Measurements from ENCODE around the gene XDH.

XDH gene

DNA sequence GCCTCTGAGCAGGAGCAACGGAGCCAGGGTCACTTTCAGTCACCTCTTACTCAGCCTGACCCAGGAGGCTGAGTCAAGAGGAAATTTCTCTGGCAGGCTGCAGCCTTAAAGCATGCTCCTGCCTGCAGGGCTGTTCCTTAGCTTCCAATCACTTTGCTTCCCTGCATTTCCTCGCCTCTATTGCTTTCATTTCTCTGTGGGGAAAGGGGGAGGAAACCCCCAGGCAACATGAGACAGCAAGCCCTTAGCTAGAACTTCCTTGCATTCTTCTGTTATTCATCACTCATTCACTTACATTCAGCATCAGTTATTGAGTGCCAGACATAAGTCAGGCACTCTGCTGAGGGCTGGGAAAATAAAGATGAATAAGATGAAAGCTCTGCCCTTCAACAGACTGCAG lies 13.0 kb downstream of the XDH start:
- no peak for DNase-seq

DNA sequence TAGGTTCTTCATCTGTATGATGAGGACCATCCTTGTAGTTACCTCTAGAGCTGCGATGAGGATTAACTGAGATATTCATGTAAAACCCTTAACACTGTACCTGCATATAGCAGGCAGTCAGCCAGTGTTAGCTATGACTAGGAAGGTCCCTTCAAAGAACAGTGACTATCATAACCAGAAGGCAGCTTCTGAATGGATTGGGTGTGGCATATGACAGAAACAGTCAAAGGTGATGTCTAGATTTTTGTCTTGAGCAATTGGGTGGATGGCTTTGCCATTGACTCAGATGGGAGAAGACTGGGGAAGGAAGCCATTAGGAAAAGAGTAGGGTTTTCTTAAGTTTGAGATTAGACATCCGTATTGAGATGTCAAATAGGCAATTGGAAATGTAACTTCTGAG lies 15.7 kb downstream of the XDH start:
- DNase-seq: no peak

DNA sequence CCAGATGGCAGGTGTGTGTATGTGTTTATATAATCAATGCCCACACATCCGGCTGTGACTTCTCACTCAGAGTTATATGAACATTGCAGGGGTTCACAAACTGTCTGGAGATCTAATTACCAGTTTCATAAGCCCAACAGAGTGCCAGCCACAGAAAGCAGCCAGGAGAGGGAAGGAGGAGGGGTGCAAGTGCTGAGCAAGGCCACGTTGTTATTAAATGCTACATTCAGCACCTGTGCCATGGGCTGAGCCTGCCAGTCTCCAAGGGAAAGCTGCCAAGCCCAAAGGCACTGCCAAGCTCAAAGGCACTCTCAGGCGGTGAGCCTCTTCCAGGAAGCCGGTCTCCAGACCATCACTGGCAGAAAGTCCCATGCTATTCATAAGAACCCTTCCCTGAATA lies 17.4 kb downstream of the XDH start:
- no peak for DNase-seq

DNA sequence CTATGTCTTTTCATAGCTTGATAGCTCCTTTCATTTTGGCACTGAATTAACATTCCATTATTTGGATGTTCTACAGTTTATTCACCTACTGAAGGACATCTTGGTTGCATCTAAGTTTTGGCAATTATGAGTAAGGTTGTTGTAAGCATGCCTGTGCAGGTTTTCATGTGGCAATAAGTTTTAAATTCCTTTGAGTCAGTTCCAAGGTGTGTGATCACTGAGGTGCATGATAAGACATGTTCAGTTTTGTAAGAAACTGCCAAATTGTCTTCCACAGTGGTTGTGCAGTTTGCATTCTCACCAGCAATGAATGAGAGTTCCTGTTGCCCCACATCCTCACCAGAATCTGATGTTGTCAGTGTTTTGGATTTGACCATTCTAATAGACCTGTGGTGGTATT lies 24.2 kb downstream of the XDH start:
- DNase-seq: no peak

DNA sequence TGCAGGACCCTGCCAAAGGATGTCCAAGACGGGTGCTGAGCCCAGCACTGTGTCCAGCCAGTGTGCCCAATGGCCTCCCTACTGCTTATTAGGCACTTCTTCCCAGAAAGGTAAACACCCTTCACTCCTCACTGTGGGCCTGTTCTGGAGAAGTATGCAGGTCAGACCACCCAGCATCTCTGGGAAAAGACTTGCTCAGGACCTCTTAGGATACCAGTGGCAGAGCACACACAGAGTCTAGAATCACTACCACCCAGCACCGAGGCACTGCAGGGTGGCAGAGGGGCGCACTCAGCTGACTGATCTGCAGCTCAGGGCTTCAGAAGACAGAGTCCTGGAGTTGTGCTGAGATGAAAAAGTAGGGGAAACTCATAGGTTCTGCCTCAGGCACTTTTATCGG lies 25.8 kb downstream of the XDH start:
- no peak for DNase-seq

DNA sequence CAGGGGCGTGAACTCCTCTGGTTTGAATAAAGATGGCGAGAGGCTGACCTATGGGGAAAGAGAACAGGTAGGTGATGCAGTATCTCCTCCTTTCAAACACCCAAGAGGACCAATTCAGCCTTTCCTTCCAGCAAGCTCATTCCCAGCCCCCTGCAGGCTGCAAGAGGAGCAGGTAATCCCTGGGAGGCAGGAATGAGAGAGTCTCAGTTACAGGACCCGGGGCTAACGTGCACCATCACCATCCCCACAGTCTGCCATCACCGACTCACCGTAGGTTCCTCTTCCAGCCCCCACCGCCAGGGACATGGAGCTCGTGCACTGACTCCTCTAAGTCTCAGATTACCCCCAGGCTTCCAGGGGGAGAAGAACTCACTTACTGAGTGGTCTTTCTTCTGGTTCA lies 26.7 kb downstream of the XDH start:
- DNase-seq: no peak

DNA sequence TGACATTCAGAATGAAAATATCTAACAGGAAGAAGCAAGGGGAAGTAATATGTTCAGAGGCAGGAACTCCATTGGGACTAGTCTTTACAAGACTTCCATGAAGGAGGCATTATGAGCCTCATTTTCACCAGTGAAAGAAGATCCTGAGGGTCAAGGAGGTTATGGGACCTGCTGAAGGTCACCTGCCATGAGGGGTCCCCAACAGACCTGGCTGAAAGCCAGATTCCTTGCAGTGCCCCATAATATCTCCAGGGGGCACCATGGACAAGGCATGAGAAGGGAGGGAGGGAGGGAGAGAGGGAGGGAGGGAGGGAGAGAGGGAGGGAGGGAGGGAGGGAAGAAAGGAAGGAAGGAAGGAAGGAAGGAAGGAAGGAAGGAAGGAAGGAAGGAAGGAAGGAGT lies 27.9 kb downstream of the XDH start:
- no peak for DNase-seq

DNA sequence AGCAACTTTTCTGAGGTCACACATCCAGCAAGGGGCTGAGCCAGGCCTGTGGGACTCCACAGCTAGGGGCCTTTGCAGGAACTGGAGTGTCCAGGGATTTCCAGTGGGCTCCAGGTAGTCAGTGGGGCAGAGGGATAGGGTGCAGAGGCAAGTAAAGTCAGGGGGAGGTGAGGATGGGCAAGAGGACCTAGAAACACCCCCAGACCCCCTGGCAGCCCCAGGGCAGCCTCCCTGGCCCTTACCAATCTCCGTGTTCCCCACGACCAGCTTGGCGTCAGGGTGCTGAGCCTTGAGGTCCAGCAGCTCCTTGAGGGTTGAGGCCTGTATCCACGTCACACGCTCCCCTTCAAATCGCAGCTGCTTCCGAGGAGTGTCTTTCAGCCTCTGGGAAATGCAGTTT lies 28.4 kb downstream of the XDH start:
- DNase-seq: no peak

DNA sequence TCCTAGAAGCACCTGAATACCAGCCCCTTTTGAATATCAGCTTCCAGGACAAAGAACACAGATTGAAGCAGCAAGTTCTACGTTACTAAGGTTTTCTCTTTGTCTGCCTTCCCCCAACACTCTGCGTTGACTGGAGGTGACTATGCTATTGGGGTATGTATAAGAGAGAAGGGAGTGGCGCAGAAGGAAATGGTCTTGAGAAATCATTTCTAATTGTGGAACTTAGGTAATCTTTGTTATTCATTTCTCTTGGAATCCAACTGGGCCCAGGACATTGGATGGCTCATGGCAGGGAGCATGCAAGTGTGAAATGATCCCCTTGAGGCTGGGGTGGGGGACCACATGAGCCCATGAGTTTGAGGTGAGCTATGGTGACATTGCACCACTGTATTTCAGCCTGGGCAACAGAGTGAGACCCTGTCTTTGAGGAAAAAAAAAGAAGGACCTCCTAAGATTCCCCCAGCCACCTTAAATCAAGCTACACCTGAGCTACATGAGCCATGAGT lies 29.7 kb downstream of the XDH start:
- DNase-seq: no peak

DNA sequence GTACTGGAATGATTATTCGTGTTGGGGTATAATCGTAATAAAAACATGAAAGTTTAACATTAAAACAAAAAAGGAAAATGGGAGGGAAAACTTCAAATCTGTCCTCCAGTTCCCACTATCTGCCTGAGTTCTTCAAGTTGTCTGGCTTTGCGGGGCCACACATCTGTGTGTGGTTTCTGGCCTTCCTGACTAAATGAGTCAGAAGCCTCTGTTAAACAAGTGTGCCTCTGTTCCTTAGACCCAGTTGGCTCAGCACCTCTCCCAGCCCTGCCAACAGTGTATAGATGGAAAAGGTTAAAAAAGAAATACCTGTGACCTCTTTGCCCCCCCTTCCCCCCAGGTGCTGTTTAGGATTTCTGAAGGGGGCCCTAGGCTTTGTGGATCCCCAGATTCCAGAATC lies 30.2 kb downstream of the XDH start:
- peak; percentile 5 for DNase-seq

DNA sequence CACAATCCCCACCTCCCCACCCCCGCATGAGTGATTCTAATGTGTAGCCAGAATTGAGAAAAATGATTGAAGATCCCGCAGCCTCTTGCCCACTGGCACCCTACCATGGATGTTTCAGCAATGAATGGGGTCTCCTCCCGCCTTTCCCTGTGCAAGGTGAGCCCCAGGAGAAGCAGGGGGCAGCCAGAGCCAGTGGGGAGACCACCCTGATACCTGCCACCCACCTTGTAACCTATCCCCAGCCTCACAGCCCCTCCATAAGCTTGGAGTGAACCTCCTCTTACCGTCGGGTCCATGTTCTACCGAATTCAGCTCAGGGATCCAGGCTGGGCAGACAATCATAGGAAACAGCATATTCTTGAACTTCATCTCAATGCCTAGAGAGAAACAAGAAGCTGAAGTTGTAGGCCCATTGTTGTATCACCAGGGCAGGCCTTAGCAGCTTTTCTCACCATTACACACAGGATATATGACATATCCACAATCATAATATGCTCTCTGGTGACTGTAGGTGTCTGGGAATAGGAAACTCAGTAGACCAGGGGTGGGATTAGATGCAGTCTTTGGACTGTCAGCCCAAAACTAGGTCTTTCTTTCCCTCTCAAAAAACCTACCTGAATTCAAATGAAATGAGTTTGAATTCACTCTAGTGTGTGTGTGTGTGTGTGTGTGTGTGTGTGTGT lies 30.9 kb downstream of the XDH start:
- no peak for DNase-seq

DNA sequence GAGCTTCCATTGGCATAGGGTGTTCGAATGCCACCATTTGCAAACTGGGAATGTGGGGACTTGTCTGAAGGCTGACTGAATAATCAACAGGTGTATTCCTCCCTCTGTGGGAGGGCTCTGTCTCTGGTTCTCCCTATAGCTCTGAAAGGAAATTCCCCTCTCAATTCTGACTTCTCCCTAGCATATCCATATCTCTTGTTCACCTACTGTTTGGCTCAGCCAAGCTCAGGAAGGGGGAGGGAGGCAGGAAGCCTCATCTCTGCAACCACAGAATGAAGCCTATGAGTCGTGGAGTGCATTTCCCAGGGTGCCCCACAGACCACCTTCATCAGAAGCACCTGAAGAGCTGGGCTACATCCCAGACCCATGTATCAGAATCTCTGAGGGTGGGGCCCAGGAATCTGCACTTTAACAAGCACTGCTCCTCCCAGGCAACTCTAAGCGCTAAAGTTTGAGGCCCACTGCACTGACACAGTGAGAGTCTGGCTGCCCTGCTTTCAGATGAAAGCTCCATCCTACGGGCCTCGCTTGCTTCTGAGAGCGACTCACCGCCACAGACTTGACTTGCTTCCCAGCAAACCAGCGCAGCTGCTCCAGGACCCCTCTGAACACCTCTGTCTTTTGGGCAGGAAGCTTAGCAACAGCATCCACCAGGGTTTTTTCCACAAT lies 32.0 kb downstream of the XDH start:
- no peak for DNase-seq

DNA sequence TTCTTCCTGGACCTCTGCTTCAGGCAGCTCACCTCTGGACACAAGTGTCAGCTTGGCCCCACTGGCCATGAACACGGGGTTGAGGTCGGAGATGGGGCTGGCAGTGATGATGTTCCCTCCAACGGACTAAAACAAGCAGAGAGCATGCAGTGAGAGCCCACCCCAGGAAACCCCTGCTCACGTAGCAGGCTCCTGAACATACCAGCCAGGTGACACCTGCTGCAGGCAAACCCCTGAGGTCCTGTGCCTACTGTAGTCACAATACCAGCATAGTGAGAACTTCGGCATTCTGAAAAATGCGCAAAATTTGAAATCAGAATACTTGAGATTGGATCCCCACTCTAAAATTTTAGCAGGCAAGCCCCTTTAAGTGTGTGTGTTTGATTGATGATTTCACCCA lies 32.9 kb downstream of the XDH start:
- DNase-seq: no peak

DNA sequence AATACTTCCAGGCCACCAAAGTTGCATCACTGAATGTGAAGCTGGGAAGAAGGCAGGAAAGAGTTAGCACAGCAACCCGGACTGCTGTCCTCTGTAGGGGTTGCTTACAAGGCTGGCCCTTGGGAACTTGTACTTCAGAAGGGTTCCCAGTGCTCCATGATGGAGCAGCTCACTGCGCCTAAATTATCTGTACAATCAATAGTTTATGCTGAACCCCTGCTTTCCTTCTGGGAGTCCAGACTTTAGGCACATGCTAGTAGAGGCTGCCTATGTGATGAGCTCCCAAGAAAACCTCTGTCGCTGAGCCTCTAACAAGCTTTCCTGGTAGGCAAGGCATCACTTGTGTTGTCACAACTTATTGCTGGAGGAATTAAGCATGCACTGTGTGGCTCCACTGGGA lies 34.3 kb downstream of the XDH start:
- DNase-seq: no peak

DNA sequence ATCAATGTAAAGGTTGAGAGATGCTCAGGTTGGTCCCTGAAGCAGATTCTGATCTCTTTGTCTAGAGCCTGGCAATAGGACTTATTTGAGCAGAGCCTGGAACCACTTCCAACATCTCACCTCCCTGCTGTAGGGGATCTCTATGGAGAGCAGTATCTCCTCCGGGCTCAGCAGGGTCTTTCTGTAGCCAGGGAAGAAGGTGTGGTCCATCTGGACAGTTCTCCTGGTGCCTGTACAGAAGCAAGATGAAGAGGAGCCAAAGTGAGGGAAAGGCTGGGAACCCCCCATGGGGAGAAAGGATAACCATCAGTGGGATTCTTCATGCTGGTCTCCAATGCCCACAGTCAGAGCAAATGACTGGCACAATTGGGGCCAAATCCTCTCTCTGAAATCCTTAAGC lies 34.8 kb downstream of the XDH start:
- DNase-seq: no peak

DNA sequence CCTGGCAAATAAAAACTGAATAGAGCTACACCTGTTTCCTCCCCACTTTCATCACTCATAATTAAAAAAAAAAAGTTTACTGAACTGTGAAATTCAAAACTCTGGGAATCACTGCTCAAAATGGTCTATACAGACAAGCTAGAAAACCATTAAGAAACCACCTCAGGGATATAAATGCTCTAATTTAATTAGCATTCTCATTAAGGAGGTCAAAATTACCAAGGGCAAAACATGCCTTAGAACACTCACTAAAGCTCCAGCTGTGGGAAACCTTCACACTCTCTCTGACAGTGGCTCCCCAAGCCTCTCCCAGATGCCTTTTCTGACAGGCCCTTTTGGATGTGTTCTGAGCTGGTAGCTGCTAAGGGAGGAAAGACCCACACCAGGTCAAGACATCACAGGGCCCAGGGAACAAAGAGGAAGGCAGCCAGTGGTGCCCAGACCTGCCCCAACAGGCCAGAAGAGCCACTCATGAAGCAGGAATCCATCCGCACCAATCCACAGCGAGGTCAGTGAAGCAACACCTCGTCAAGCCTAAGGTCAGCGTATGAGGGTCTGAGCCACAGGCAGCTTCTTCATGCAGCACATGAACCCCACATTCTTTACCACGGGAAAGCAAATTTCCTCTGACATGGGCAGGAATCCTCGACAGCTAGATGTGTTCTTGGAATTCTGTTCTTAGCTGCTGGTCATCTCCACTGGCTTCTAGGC lies 35.6 kb downstream of the XDH start:
- no peak for DNase-seq

DNA sequence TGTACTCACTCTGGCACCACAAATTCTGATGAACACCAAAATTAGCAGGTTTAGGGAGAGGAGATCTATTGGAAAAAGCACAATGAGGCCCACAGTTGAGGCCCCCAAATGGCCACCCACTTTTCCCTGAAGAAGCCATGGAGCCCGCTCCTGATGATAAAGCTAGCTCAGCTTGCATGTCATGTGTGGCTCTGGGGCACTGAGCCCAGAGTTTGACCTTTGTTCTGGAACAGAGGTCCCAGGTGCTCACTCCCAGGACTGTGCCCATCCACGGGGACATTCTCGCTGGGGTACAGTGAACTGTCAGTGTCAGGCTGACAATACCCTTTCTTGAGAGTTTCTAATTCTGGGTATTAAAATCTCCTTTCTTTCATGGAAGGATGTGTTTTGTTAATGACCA lies 36.2 kb downstream of the XDH start:
- no peak for DNase-seq

DNA sequence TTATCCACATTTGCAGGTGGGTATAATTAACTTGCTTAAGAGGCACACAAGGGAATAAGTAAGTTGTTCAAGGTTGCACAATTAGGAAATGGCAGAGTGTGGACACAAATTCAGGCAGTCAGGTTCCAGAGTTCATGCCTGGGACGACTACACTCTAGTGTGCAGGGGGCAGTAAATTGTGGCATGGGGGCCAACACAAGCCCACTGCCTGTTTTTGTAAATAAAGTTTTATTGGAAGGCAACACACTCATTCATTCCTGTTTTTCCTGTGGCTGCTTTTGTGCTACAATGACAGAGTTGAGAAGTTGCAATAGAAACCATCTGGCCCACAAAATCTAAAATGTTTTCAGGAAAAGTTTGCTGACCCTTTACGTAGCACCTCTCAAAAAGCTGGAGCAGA lies 41.4 kb downstream of the XDH start:
- DNase-seq: no peak

DNA sequence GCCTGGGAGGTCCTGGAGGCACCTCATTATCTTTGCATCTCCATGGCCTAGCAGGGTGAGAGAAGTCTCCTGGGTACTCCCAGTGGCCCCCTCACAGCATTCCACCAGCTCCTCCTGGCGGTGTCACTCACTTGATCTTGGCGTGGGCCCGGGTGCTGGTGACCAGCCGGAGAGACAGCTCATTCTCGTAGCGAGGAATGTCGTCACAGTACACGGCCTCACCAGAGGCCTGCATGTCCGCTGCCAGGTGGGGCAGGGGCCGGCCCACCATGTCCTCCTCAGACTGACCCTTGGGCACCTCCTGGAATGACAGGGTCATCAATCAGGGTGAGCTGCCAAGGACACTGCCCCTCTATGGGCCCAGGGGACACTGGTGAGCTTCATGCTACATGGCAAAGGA lies 42.4 kb downstream of the XDH start:
- DNase-seq: no peak

DNA sequence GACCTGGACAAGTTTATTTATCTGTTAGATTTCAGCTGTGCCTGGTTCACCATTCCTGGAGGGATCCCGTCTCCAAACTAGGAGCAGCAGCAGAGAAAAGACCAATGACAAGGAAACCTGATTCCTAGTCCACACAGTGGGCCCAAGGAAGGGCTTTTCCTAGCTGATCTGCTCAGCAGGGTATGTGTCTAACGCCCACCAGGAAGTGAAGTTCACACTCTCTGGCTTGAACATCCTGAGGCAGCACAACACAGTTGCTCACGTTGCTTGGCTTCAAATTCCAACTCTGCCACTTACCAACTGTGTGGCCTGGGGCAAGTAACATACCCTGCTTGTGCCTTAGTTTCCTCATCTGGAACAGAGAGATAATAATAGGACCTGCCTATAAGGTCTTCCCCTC lies 42.9 kb downstream of the XDH start:
- DNase-seq: no peak

DNA sequence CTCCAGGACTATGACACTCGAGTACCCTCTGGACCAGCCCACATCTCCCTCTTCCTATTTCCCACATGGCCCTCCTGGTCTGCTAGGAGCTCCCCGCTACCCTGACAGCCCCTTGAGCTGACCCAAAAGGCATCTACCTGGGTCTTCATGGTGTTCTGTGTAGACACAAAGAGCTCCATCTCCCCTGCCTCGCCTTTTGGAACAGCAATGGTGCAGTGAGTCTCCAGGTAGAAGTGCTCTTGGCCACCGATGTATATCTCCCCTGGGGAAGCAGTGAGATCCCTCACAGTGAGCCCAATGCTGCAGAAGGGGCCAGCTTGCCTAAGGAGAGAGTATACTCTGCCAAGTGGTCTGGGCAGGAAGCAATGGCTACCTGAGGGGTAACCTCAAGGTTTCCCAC lies 47.8 kb downstream of the XDH start:
- no peak for DNase-seq

DNA sequence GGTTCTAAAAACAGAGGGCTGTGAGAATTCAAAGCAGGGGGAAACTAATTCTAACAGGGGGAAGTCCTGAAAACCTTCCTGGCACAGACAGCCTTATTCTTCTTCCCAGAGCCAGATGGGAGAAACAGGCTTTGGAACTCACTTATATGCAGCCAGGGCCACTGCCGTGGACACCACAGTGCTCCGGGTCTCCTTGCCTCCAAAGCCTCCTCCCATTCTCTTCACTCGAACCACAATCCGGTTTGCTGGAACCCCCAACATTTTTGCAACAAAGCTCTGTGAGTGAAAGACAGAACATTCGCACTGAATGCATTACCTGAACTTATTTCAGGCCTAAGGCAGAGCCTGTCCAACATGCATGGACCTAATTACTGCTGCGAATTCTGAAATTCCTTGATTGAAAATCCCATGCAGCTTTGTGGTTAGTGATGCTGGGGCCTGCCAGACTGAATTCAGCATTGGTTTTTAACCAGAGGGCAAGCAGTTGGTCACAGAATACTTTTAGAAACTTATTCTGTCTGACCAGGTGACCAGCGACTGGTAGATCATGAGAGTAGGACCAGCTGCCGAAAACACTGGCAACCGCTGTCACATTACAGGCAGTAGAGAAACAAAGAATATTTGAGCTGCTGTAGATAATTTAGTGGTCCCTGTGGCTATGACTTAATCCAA lies 48.6 kb downstream of the XDH start:
- DNase-seq: no peak

DNA sequence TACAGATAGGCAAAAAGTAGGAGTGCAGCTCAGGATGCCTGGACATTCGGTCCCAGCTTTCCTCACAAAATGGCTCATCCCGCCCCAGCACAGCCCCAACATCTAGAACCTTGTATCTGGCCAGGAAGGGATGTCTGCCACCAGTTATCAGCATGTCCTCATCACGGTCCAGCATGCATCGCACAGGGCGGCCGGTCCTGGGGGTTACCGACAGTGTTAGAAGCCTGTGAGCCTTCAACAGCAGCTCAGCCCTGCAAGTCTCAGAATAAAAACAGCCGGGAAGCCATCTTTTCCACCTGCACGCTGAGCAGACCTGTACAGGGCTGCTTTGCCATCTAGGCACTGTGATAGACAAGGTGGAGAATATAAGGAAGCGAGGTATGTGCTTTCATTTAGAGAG lies 49.2 kb downstream of the XDH start:
- DNase-seq: no peak
